ENCODE data around the gene TOMT. TPM values are rescaled to one million over a fixed set of nuclear protein-coding genes. Genes with fewer than 3 reads are reported as not detected.

The TOMT gene
- total RNA-seq, 1 donor from 2014 or later = not detected

DNA sequence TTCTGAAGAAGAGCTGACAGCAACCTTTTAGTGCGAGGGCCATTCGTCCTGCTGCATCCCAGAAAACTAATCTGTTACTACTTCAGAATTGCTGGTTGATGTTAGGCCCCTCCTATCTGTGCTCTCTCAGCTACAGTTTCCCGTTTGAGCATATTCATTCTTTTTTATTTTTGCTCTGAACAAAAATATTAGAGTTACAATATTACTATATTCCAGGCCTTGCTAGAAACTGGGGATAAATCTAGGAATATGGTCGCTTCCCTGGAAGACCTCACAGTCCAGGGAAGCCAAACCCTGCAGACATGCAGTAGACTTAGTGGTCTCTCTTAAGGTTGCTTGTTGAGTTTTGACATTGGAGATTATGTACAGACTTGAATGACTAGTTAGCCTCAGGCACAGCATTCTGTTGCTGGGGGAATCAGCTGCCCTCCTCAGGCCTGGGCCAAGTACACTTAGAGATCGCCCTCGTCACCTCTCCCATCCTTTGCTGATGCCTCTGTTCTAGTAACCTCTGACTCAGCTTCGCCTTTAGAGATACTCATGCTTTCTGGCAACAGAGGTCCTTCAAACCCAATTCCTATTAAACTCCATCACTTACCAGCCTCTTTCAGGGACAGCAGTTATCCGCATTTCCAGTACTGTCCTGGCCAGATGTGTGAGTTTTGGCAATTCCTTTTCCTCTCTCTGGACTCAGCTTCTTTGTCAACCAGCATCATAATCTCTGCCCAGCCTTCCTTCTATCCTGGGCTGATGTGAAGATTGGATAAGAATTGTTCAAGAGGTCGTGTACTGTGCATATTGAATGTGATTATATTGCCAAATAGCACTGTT lies 7.5 kb downstream of the TOMT start:
- Mint-ChIP-seq H3K9me3 (ENCODE audit: unreplicated experiment) (peaks cover 12% of the 10 kb centered on the region), H3K4me1 (ENCODE audit: low read depth, unreplicated experiment) (peaks cover 3% of the 10 kb centered on the region), H3K27me3 (ENCODE audit: unreplicated experiment) (peaks cover 17% of the 10 kb centered on the region), H3K36me3 (ENCODE audit: unreplicated experiment) (peaks cover 14% of the 10 kb centered on the region), H3K4me3 (ENCODE audit: unreplicated experiment) (peak overlapping the region; percentile 95), H3K27ac (ENCODE audit: unreplicated experiment) (peak overlapping the region; percentile 100)
- DNase-seq = no peak
- TF ChIP-seq, protein P1, sequence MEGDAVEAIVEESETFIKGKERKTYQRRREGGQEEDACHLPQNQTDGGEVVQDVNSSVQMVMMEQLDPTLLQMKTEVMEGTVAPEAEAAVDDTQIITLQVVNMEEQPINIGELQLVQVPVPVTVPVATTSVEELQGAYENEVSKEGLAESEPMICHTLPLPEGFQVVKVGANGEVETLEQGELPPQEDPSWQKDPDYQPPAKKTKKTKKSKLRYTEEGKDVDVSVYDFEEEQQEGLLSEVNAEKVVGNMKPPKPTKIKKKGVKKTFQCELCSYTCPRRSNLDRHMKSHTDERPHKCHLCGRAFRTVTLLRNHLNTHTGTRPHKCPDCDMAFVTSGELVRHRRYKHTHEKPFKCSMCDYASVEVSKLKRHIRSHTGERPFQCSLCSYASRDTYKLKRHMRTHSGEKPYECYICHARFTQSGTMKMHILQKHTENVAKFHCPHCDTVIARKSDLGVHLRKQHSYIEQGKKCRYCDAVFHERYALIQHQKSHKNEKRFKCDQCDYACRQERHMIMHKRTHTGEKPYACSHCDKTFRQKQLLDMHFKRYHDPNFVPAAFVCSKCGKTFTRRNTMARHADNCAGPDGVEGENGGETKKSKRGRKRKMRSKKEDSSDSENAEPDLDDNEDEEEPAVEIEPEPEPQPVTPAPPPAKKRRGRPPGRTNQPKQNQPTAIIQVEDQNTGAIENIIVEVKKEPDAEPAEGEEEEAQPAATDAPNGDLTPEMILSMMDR (IDR thresholded peaks at IDR 0.05; ENCODE audit: partially characterized antibody, unreplicated experiment) = no peak

DNA sequence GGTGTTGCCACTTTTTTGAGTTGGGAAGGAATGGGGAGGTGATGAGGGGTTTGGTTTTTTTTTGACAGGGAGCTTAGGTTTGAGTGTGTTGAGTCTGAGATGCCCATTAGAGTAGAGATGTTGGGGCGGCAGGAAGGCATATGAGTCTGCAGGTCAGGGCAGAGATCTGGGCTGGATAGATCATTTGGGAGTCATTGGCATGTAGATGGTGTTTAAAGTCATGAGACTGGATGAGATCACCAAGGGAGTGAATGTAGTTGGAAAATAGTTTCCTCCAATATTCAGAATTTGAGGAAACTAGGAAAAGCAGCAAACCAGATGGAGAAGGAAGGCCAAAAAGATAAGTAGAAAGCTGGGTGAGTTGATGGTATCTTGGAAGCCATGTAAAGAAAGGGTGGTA lies 8.8 kb downstream of the TOMT start:
- TF ChIP-seq, protein P1 (IDR thresholded peaks at IDR 0.05; ENCODE audit: partially characterized antibody, unreplicated experiment) = no peak
- DNase-seq = no peak
- Mint-ChIP-seq H3K36me3 (ENCODE audit: unreplicated experiment) (peaks cover 14% of the 10 kb centered on the region), H3K27me3 (ENCODE audit: unreplicated experiment) (peaks cover 19% of the 10 kb centered on the region), H3K4me3 (ENCODE audit: unreplicated experiment) (no peak overlapping the region), H3K4me1 (ENCODE audit: low read depth, unreplicated experiment) (peaks cover 3% of the 10 kb centered on the region), H3K27ac (ENCODE audit: unreplicated experiment) (no peak overlapping the region), H3K9me3 (ENCODE audit: unreplicated experiment) (peaks cover 12% of the 10 kb centered on the region)

DNA sequence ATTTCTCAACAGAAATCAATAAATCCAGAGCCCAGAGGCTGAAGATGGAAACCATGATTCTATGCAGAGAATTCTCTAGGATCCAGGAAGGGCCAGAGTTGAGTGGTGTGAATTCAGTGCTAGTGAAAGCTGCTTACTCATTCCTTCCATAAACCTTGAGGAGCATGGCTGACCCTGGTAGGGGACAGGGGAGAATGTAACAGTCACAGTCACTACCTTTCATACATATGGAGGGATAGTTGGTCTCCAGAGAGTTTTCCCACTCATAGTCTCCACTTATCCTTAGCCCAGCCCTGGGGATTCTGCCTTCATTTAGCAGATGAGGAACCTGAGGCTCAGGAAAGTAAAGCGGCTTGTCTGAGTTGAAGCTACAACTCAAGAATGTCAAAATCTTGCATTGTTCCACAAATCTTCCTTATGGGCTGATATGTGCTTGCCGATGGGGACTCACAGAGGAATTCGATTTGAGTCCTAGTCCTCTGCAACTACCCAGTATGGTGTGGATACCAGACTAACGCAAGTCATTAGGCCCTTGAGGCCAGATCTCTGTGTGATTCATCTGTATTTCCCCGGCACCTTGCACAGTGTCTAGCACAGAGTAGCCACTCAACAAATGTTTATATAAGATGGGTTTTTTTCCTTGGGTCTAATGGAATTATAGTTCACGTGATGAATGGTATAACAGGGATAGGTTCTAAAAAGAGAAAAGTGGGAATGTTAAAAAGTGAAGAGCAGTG lies 10.5 kb downstream of the TOMT start:
- peaks cover 12% of the 10 kb centered on the region for H3K9me3 Mint-ChIP-seq (ENCODE audit: unreplicated experiment)
- H3K36me3 Mint-ChIP-seq (ENCODE audit: unreplicated experiment) = peaks cover 14% of the 10 kb centered on the region
- TF ChIP-seq, protein P1 (IDR thresholded peaks at IDR 0.05; ENCODE audit: partially characterized antibody, unreplicated experiment) = no peak
- H3K4me3 Mint-ChIP-seq (ENCODE audit: unreplicated experiment) = no peak overlapping the region
- no peak for DNase-seq
- no peak overlapping the region for H3K27ac Mint-ChIP-seq (ENCODE audit: unreplicated experiment)
- H3K27me3 Mint-ChIP-seq (ENCODE audit: unreplicated experiment) = peaks cover 20% of the 10 kb centered on the region
- no peaks in the 10 kb centered on the region for H3K4me1 Mint-ChIP-seq (ENCODE audit: low read depth, unreplicated experiment)

DNA sequence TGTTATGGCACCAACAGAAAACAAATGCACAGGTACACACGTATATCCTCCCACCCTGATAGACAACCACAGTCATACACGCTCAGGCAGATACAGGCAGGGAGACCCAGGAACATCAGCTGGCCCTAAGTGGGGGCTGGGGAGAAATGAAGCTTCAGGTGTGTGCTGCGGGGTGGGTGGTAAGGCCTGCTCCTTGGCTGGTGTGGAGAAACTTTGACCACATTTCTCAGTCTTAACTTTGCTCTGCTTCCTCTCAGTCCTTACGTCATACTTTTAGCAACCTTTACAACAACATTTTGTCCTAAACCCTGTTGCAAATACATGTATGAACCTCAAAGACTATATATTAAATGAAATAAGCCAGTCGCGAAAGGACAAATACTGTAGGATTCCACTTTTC lies 13.5 kb downstream of the TOMT start:
- peaks cover 11% of the 10 kb centered on the region for H3K27me3 Mint-ChIP-seq (ENCODE audit: unreplicated experiment)
- no peak overlapping the region for H3K27ac Mint-ChIP-seq (ENCODE audit: unreplicated experiment)
- H3K4me1 Mint-ChIP-seq (ENCODE audit: low read depth, unreplicated experiment) = no peaks in the 10 kb centered on the region
- H3K36me3 Mint-ChIP-seq (ENCODE audit: unreplicated experiment) = peaks cover 15% of the 10 kb centered on the region
- H3K9me3 Mint-ChIP-seq (ENCODE audit: unreplicated experiment) = no peaks in the 10 kb centered on the region
- H3K4me3 Mint-ChIP-seq (ENCODE audit: unreplicated experiment) = no peak overlapping the region
- TF ChIP-seq, protein P1 (IDR thresholded peaks at IDR 0.05; ENCODE audit: partially characterized antibody, unreplicated experiment) = no peak
- DNase-seq = no peak

DNA sequence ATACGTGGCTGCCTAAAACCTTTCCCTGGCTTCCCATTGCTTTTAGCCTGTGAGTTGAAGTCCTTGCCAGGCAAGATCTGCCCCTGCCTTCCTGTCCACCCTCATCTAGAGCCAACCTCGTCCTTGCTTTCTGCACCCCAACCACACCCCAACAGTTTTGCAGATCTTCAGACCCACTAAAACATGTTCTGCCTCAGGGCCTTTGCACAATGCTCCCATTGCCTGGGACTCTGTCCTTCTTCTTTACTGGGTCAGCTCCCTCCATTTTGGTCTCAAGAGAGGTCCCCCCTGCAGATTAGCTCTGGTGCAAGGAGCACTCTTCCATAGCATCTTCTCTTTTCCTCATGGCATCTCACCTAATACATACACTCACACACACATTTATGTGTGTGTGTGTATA lies 15.2 kb downstream of the TOMT start:
- no peak for DNase-seq
- no peaks in the 10 kb centered on the region for H3K4me1 Mint-ChIP-seq (ENCODE audit: low read depth, unreplicated experiment)
- H3K27me3 Mint-ChIP-seq (ENCODE audit: unreplicated experiment) = peaks cover 13% of the 10 kb centered on the region
- H3K9me3 Mint-ChIP-seq (ENCODE audit: unreplicated experiment) = no peaks in the 10 kb centered on the region
- H3K4me3 Mint-ChIP-seq (ENCODE audit: unreplicated experiment) = peak overlapping the region; percentile 59
- peaks cover 20% of the 10 kb centered on the region for H3K36me3 Mint-ChIP-seq (ENCODE audit: unreplicated experiment)
- H3K27ac Mint-ChIP-seq (ENCODE audit: unreplicated experiment) = no peak overlapping the region
- TF ChIP-seq, protein P1 (IDR thresholded peaks at IDR 0.05; ENCODE audit: partially characterized antibody, unreplicated experiment) = no peak
